OCI-LY1 (cell line): ENCODE results near the gene OR52R1.

ENCODE experiments used
- H2AFZ ChIP-seq: fragments of 200-600 bp; sonication (generic), shearing (Covaris generic); 2 replicates; pipeline ENCODE4 v1.6.0; 2014; ENCODE audit warnings: antibody characterized with exemption, mild to moderate bottlenecking, low read length
- H3F3A ChIP-seq: fragments of 200-600 bp; sonication (generic), shearing (Covaris generic); 2 replicates; pipeline ENCODE4 v1.6.0; 2014; ENCODE audit warnings: mild to moderate bottlenecking, antibody characterized with exemption, low read length, moderate library complexity; ENCODE audit not compliant: insufficient read depth
- H3K27ac ChIP-seq: fragments of 200-600 bp; sonication (generic); 2 replicates; pipeline ENCODE4 v1.5.1; 2014; ENCODE audit warnings: low read length, mixed run types, mild to moderate bottlenecking, low read depth; ENCODE audit not compliant: poor library complexity, severe bottlenecking
- H3K27me3 ChIP-seq: fragments of 200-600 bp; sonication (generic); 2 replicates; pipeline ENCODE4 v1.6.0; 2014; ENCODE audit warnings: antibody characterized with exemption, mild to moderate bottlenecking, low read length, moderate library complexity; ENCODE audit not compliant: insufficient read depth
- H3K36me3 ChIP-seq: fragments of 200-600 bp; sonication (generic); 2 replicates; pipeline ENCODE4 v1.6.1; 2014; ENCODE audit warnings: mild to moderate bottlenecking, antibody characterized with exemption, low read length, moderate library complexity, mixed read lengths; ENCODE audit not compliant: insufficient read depth
- H3K4me1 ChIP-seq: fragments of 200-600 bp; sonication (generic); 2 replicates; pipeline ENCODE4 v1.5.1; 2014; ENCODE audit warnings: mild to moderate bottlenecking, low read length, moderate library complexity; ENCODE audit not compliant: insufficient read depth, severe bottlenecking
- H3K4me2 ChIP-seq: fragments of 200-600 bp; sonication (generic), shearing (Covaris generic); 2 replicates; pipeline ENCODE4 v1.6.1; 2014; ENCODE audit warnings: low read length
- H3K4me3 ChIP-seq: fragments of 200-600 bp; sonication (generic); 2 replicates; pipeline ENCODE4 v1.5.1; 2014; ENCODE audit warnings: low read length, low read depth, mild to moderate bottlenecking, mixed read lengths; ENCODE audit not compliant: poor library complexity, severe bottlenecking
- H3K79me2 ChIP-seq: fragments of 200-600 bp; shearing (Covaris generic); 2 replicates; pipeline ENCODE4 v1.6.1; 2016; ENCODE audit warnings: mixed run types, low read length, mixed read lengths; ENCODE audit not compliant: insufficient read depth
- H3K9ac ChIP-seq: fragments of 200-600 bp; sonication (generic), shearing (Covaris generic); 2 replicates; pipeline ENCODE4 v1.6.1; 2014; ENCODE audit warnings: mild to moderate bottlenecking, low read length, mixed read lengths
- H3K9me2 ChIP-seq: fragments of 200-600 bp; sonication (generic), shearing (Covaris generic); 2 replicates; pipeline ENCODE4 v1.6.1; 2014; ENCODE audit warnings: low read depth, mild to moderate bottlenecking, low read length, mixed read lengths
- H3K9me3 ChIP-seq: fragments of 200-600 bp; shearing (Covaris generic); 2 replicates; pipeline ENCODE4 v1.6.1; 2014; ENCODE audit warnings: low read length, mixed read lengths
- H4K20me1 ChIP-seq: fragments of 200-600 bp; sonication (generic), shearing (Covaris generic); 2 replicates; pipeline ENCODE4 v1.6.0; 2016; ENCODE audit warnings: mild to moderate bottlenecking, low read length; ENCODE audit not compliant: insufficient read depth
- EZH2 ChIP-seq: fragments of 200-600 bp; sonication (generic), shearing (Covaris generic); IDR thresholded peaks from 2 replicates; pipeline ENCODE4 v1.8.0; 2017; ENCODE audit warnings: borderline replicate concordance, mixed run types, mild to moderate bottlenecking, antibody characterized with exemption, low read length, moderate library complexity, mixed read lengths
- TF ChIP-seq, protein P1 (sequence below): fragments of 200-600 bp; sonication (generic), shearing (Covaris generic); IDR thresholded peaks from 2 replicates; pipeline ENCODE4 v1.5.1; 2017; ENCODE audit warnings: mild to moderate bottlenecking, antibody characterized with exemption, low read length, moderate library complexity, mixed read lengths

OR52R1 gene

DNA sequence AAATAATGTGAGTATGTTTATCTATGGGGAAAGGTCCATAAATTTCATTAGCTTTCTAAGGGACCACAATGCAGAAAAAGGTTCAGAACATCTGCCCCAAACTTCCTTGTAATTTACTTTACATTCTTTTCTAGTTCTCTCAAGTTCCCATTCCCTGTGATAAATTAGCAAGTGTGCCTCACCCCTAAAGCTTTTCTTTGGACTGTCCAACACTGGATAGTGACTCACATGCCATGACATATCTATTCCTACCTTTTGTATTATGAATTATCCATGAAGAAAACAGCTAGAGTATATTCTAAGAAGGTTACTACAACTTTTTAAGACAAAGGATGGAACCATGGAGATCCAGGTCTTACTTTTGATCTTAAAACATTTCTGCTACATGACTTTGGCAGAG lies 36.1 kb downstream of the OR52R1 start:
- Histone ChIP-seq H3K4me1 (no peaks in the 10 kb centered on the region), H3K9me2 (no peaks in the 10 kb centered on the region), H3K79me2 (no peaks in the 10 kb centered on the region), H3K4me2 (no peak overlapping the region), H3F3A (no peaks in the 10 kb centered on the region), H3K27ac (no peak overlapping the region), H3K36me3 (no peaks in the 10 kb centered on the region), H3K9me3 (no peaks in the 10 kb centered on the region), H3K27me3 (no peaks in the 10 kb centered on the region), H3K4me3 (no peak overlapping the region), H2AFZ (no peak overlapping the region), H3K9ac (no peak overlapping the region), H4K20me1 (no peaks in the 10 kb centered on the region)
- TF ChIP-seq, protein P1, sequence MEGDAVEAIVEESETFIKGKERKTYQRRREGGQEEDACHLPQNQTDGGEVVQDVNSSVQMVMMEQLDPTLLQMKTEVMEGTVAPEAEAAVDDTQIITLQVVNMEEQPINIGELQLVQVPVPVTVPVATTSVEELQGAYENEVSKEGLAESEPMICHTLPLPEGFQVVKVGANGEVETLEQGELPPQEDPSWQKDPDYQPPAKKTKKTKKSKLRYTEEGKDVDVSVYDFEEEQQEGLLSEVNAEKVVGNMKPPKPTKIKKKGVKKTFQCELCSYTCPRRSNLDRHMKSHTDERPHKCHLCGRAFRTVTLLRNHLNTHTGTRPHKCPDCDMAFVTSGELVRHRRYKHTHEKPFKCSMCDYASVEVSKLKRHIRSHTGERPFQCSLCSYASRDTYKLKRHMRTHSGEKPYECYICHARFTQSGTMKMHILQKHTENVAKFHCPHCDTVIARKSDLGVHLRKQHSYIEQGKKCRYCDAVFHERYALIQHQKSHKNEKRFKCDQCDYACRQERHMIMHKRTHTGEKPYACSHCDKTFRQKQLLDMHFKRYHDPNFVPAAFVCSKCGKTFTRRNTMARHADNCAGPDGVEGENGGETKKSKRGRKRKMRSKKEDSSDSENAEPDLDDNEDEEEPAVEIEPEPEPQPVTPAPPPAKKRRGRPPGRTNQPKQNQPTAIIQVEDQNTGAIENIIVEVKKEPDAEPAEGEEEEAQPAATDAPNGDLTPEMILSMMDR = no peak
- TF ChIP-seq EZH2 = no peak

- Histone ChIP-seq H2AFZ (no peak overlapping the region), H3K27me3 (no peaks in the 10 kb centered on the region), H3K36me3 (no peaks in the 10 kb centered on the region), H3K27ac (no peak overlapping the region), H3K79me2 (no peaks in the 10 kb centered on the region), H3K9ac (no peak overlapping the region), H4K20me1 (no peaks in the 10 kb centered on the region), H3F3A (no peaks in the 10 kb centered on the region), H3K9me3 (no peaks in the 10 kb centered on the region), H3K4me1 (no peaks in the 10 kb centered on the region), H3K9me2 (no peaks in the 10 kb centered on the region), H3K4me2 (no peak overlapping the region), H3K4me3 (no peak overlapping the region)
- TF ChIP-seq, protein P1 = no peak
- no peak for TF ChIP-seq EZH2
Measured at GRCh38 chr11:4766420-4767043, 37.6 kb downstream of the OR52R1 start.

- Histone ChIP-seq H3K4me1 (no peaks in the 10 kb centered on the region), H2AFZ (no peak overlapping the region), H3K27ac (no peak overlapping the region), H4K20me1 (no peaks in the 10 kb centered on the region), H3K9ac (no peak overlapping the region), H3F3A (no peaks in the 10 kb centered on the region), H3K27me3 (no peaks in the 10 kb centered on the region), H3K9me3 (no peaks in the 10 kb centered on the region), H3K36me3 (no peaks in the 10 kb centered on the region), H3K79me2 (no peaks in the 10 kb centered on the region), H3K4me3 (no peak overlapping the region), H3K9me2 (no peaks in the 10 kb centered on the region), H3K4me2 (no peak overlapping the region)
- TF ChIP-seq EZH2 = no peak
- TF ChIP-seq, protein P1 = no peak
Measured at GRCh38 chr11:4763096-4763495, 41.1 kb downstream of the OR52R1 start.
